GM18873 (cell line): Measurements from ENCODE around the gene S100PBP.

Experiments
- ATAC-seq: cut with Tn5 transposase; IDR thresholded peaks from one replicate; pipeline ENCODE4 v1.9.1; 2021; ENCODE audit warnings: mild to moderate bottlenecking, moderate library complexity, moderate number of reproducible peaks; ENCODE audit not compliant: unreplicated experiment, low FRiP score

The S100PBP gene

GRCh38 chr1:32868085-32868484 is 50.6 kb downstream of the S100PBP start:
- no peak for ATAC-seq

GRCh38 chr1:32868806-32869455 is 51.5 kb downstream of the S100PBP start:
- no peak for ATAC-seq

- no peak for ATAC-seq
Observed at GRCh38 chr1:32869923-32870614, 52.6 kb downstream of the S100PBP start.

GRCh38 chr1:32870615-32871363 is 53.3 kb downstream of the S100PBP start, which contains the start of gene FNDC5:
FNDC5 (minus strand) TSS chr1:32870912.
- no peak for ATAC-seq

GRCh38 chr1:32871364-32872191 is 54.1 kb downstream of the S100PBP start:
- no peak for ATAC-seq

GRCh38 chr1:32872192-32872460 is 54.7 kb downstream of the S100PBP start:
- no peak for ATAC-seq

- ATAC-seq: no peak
Observed at GRCh38 chr1:32873484-32873883, 56.0 kb downstream of the S100PBP start.

- no peak for ATAC-seq
Observed at GRCh38 chr1:32874860-32875752, 57.7 kb downstream of the S100PBP start.

GRCh38 chr1:32876341-32877210 is 59.1 kb downstream of the S100PBP start:
- no peak for ATAC-seq

GRCh38 chr1:32877211-32878110 is 60.0 kb downstream of the S100PBP start:
- ATAC-seq: no peak

- no peak for ATAC-seq
Observed at GRCh38 chr1:32878183-32878582, 60.7 kb downstream of the S100PBP start.

GRCh38 chr1:32878637-32879041 is 61.2 kb downstream of the S100PBP start:
- ATAC-seq: no peak

- ATAC-seq: no peak
Observed at GRCh38 chr1:32881291-32881690, 63.8 kb downstream of the S100PBP start.

- ATAC-seq: no peak
Observed at GRCh38 chr1:32881871-32882850, 64.7 kb downstream of the S100PBP start.

GRCh38 chr1:32883338-32884031 is 66.0 kb downstream of the S100PBP start:
- no peak for ATAC-seq

- ATAC-seq: no peak
Observed at GRCh38 chr1:32884032-32884372, 66.5 kb downstream of the S100PBP start.
